Kasumi-1 (cell line): ENCODE data around the gene PTPRQ.
A peak's percentile ranks its signal among the peaks of the same experiment; 100 is the strongest.

Experiments
- DNase-seq, 2 experiments: peaks; one replicate each; lab custom pipeline; 2025; lab: John Stamatoyannopoulos, UW

Gene PTPRQ

GRCh38 chr12:80556566-80556965 is 112.5 kb downstream of the PTPRQ start:
- no peak for DNase-seq

DNA sequence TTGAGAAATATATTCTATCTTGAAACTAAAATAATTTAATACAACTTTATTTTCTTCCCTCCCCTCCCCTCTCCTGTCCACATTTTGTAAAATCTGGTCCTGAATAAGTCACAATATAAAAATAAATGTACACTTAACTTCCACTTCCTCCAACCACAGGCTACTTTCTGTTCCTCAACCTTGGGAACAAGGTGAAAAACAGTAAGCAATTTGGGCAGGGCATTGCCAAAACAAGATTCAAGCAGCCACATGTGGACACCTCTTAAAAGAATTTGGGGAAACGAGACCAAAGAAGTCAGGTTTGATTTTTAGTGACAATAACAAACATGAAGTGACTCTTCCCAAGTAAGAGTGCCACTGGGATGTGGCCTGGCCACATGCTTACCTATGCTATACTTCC is 115.7 kb downstream of the PTPRQ start:
- DNase-seq: no peak

- peak in 1 of 2 experiments; percentile 23 for DNase-seq
Observed at GRCh38 chr12:80565271-80565670, 121.2 kb downstream of the PTPRQ start.

DNA sequence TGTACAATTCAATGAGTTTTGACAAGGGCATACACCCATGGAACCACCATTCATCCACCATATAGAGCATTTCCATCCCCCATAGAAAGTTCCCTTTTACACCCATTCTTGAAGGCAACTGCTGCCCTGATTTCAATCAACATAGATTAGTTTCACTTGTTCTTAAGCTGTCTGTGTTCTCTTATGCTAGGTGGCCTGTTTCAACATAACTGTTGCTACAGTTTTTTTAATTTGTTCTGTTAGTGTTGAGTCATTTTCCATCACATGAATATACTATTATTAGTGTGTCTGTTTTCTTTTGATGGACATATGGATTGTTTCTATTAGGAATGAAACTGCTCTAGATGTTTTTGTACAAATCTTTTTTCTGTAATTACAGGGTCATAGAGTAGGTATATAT is 123.4 kb downstream of the PTPRQ start:
- no peak for DNase-seq

- DNase-seq: no peak
Observed at GRCh38 chr12:80576641-80577418, 132.8 kb downstream of the PTPRQ start.

DNA sequence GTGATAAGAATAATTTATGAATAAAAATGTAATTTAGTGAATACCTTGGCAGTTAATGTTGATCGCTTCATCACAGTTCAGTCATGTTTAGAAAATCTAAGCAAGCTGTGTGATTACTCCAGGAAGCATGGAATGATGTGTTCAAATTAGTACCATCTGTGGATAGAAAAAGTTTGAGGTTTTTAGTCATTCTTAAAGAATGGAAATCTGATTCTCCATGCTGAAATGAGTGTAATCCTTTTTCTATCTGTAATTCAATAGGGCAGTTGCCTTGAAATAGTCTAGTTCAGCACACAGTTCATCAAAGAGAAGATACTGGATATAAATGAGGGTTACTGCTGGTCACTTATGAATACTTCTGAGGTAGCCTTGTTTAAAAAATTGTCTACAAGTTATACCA is 136.2 kb downstream of the PTPRQ start:
- no peak for DNase-seq

DNA sequence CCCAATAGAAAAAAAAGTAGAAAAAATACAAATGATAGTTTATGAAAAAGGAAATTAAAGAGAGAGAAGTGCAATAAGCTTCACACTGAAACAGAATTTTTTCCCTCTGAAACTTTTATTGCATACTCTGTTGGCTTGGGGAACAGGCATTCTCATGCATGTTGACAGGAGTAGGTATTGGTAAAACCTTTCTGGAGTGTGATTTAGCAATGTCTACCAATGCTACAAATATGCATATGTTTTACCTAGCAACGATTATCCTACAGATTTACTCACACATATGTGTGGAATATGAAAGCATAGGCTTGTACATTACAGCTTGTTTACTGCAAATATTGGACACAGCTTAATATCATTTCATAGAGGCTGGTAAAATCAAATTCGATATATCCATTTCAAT is 137.7 kb downstream of the PTPRQ start:
- no peak for DNase-seq

DNA sequence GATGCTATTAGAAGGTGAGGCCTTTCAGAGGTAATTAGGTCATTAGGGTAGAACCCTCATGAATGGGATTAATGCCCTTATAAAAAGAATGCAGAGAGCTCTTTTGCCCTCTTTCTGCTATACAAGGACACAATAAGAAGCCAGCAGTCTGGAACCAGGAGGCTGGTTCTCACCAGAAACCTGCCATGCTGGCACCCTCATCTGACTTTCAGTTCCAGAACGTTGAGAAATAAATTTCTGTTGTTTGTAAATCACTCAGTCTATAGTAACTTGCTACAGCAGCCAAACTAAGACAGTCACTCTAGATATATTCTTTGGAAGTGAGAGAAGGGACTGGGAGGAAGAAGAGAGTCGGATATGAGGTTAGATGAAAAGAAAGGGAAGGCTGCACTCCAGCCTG is 138.4 kb downstream of the PTPRQ start:
- no peak for DNase-seq

DNA sequence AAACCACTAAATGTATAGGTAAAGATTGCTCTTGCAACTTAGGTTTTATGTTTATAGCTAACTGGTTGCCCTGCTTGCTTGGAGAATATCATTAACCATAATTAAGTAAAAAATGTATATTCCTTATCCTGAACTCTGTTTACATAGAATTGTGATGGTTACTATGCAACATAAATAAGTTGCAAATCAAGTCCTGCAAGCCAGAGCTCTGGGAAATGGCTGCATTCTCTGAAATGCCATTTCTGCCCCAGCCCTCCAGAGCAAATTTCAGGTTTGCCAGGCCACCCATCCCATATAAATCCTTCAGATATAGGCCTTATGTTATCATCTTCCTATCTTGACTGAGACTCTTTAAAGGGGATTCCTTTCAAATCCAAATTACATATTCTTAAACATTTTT is 145.0 kb downstream of the PTPRQ start:
- DNase-seq: no peak

- no peak for DNase-seq
Observed at GRCh38 chr12:80590085-80590484, 146.1 kb downstream of the PTPRQ start.

DNA sequence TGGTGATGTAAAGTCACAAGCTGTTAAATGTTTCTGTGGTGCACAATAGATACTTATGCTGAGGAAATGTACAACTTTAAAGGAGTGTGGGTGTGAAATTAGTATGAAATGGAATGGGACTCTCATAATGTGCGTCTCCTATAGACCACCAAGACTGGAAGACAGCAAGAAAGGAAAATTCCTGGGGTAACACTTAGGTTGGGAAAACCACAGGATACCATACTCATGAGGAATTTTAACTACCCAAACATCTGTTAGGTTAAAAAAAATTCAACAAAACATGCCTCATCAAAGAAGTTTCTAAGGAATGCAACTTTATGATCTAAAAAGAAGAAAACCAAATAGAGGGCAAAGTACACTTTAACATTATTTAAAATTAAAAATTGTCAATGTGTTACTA is 149.7 kb downstream of the PTPRQ start:
- no peak for DNase-seq

DNA sequence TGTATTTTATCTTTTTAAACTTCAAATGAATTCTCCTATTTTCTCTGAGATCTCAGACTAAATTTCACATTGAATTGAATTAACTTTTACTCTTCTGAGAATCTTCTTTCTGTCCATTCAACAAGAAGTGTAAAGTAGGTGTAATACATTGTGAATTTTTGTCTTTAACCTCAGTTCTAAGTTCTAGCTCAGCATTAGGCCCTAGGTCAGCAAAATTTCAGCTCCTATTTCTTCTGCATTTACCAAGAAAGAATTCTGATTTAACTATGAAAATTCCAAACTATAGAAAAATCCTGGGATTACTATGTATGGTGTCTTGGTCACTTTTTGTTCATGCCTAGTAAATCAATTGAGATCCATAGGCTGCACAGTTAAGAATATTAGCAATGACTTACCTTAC is 152.5 kb downstream of the PTPRQ start:
- DNase-seq: no peak

DNA sequence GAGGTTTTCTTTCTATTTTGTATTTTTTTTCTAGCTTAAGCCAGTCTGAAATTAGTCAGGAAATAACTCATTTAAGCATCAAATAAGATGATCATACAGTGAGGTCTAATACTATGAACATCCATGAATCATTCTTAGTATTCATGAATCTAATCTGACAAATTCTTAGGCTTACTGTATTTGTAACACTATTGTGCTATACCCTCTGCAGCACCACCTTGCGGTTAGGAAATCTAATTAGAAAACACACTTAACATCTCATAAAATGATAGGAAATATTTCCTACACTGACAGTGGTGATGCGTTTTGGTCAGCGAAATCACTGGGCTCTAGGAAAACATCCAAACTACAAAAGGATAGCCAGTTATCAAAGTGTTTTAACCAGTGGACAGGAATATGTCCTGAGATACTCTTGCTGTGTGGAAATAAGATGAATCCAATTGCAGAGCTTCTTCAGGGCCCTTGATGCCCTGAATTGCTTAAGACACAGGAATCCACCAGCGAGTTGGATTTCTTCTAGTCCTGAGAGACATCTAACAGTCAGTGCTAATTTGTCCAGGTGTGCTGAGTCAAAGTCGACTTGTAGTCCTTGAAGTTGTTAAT is 154.1 kb downstream of the PTPRQ start:
- no peak for DNase-seq

DNA sequence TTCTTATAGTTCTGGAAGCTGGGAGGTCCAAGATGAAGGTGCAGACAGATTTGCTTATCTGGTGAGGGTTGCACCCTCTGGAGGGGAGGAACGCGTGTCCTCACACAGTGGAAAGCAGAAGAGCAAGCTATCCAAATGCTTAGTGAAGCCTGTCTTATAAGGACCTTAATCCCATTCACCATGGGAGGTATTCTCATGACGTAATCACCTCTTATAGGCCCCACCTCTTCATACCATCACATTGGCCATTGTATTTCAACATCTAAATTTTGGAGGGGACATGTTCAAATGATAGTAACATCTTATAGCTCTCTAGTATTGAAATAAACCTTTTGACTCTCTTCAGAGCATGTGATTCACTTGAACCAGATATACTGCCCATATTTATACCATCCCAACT is 158.4 kb downstream of the PTPRQ start:
- DNase-seq: no peak

DNA sequence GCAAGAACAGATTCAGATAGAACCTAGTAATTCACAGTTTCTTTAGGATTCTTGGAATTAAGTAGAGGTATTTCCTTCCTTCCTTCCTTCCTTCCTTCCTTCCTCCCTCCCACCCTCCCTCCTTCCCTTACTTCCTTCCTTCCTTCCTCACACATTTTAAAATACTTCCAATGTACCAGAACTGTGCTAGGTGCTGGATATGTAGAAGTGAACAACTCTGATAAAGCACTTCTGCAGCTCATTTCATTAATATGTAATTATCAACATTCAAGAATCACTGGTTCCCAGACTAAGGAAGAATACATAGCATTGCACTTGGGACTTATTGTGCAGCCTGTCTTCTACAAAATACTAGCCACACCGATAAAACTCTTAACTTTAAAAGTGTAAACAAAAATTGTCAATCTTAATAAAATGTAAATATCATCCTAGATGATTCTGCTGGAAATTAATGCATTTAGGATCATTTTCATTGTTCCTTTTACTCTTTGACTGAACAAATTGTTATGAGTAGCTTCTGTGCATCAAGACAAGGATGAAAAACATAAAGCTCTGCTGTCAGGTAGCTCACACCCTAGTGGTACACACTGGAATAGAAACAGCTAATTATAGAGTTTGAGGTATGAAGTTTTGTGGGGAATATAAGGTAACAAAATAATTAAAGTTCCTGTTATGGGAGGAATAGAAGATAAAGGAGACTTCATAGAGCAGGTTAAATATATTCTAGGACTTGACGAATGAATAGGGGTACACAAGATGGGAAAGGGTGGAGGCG is 163.5 kb downstream of the PTPRQ start:
- no peak for DNase-seq

DNA sequence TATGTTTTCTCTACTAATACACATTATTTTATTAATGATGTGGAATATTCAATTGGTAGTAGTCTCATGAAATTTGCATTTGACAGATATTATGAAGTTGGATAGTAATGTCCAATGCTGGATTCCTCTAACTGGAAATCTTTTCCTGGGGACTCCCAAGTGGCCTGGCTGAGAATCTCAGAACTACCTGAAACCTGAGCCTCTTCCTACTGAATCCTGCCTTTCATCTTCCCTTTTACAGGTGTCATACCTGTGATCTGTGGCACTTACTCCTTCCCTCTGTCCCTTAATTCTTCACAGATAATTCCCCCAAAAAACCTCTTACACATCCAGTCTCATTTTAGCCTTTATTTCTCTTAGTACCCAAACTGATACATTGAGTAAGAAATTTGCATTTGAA is 173.7 kb downstream of the PTPRQ start:
- no peak for DNase-seq

GRCh38 chr12:80620281-80620680 is 176.2 kb downstream of the PTPRQ start:
- DNase-seq: no peak

GRCh38 chr12:80622271-80622670 is 178.2 kb downstream of the PTPRQ start:
- peak; percentile 2 to 13 for DNase-seq

- no peak for DNase-seq
Observed at GRCh38 chr12:80625051-80625450, 181.0 kb downstream of the PTPRQ start.

DNA sequence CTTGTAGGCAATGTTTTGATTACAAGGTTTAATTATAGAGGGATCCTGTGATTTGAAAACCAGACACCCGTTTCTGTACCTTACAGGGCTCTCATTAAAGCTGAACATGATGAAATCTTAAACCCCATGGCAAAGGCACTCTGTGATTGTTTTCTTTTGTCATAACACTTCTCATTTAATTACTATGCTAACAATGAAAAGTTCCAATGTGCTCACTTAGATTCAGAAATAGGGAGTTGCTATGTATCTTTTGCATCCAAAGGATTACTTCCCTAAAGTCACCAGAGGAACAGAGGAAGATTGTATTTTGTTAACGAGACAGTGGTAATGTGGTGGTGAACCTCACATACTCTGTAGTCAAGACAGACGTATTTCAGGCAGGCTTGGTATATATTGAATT is 181.9 kb downstream of the PTPRQ start:
- DNase-seq: no peak

DNA sequence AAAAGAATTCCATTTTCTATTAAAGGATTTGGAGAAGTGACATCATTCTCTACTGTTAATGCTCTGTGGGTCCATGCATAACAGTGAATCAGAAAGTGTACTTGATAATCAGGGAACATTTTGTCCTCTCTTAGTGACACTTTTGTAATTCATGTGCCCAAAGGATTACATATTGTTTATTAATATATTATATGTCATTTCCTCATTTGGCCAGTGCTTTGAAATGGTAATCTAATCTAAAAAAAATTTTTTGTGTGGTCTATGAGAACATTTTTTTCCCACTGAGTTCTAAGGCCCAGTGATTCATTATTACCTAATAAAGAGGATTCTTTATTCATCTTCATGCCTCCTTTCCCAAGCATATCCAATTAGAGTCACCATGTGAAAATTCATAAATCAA is 183.7 kb downstream of the PTPRQ start:
- no peak for DNase-seq

DNA sequence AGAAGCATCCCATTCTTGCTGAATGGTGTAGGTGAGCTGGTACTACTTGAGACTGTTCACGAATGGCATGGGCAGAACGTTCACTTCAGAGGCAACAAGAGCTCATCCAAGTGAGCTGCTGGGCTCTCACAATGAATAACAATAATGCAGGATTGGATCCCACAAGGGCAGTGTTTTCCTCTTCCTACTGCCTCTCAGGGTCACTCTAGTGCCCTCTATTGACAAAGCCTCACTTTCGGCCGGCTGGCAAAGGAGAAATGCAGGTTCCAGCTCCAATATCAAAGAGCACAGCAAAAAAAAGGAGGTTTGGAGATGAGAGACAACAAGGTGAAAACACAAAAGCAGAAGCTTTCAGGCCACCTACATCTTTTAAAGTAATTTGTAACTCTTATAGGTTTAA is 188.8 kb downstream of the PTPRQ start:
- DNase-seq: peak in 1 of 2 experiments; percentile 2

DNA sequence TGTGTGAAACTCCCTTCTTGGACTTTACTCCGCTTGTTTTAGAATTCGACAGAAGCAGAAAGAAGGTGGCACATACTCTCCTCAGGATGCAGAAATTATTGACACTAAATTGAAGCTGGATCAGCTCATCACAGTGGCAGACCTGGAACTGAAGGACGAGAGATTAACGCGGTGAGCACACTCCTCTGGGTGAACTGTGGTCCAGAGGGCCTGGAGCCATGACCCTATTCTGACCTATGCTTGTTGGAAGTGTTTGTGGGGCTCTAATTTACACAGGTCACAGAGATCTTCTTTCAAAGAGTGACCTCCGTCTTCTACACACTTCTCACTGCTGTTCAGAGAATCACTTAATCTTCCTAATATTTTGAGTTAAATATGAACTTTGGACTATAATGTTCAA is 190.9 kb downstream of the PTPRQ start:
- DNase-seq: no peak
